GM12872 (cell line): Measurements from ENCODE around the gene METTL1.

ENCODE experiments used
- TF ChIP-seq, protein P1 (sequence below): IDR thresholded peaks from 3 replicates; pipeline ENCODE4 v1.5.1; 2011; ENCODE audit warnings: low read depth, mild to moderate bottlenecking, low read length, moderate library complexity; ENCODE audit not compliant: insufficient read depth

METTL1 gene

GRCh38 chr12:57754411-57755193 is 17.3 kb downstream of the METTL1 start, which contains the start of gene MARCHF9:
Gene MARCHF9 (plus strand): TSS chr12:57755103. CDS start chr12:57755529, 426 bp downstream.
- TF ChIP-seq, protein P1, sequence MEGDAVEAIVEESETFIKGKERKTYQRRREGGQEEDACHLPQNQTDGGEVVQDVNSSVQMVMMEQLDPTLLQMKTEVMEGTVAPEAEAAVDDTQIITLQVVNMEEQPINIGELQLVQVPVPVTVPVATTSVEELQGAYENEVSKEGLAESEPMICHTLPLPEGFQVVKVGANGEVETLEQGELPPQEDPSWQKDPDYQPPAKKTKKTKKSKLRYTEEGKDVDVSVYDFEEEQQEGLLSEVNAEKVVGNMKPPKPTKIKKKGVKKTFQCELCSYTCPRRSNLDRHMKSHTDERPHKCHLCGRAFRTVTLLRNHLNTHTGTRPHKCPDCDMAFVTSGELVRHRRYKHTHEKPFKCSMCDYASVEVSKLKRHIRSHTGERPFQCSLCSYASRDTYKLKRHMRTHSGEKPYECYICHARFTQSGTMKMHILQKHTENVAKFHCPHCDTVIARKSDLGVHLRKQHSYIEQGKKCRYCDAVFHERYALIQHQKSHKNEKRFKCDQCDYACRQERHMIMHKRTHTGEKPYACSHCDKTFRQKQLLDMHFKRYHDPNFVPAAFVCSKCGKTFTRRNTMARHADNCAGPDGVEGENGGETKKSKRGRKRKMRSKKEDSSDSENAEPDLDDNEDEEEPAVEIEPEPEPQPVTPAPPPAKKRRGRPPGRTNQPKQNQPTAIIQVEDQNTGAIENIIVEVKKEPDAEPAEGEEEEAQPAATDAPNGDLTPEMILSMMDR: no peak

GRCh38 chr12:57753756-57754337 is 18.1 kb downstream of the METTL1 start:
- TF ChIP-seq, protein P1: no peak

DNA sequence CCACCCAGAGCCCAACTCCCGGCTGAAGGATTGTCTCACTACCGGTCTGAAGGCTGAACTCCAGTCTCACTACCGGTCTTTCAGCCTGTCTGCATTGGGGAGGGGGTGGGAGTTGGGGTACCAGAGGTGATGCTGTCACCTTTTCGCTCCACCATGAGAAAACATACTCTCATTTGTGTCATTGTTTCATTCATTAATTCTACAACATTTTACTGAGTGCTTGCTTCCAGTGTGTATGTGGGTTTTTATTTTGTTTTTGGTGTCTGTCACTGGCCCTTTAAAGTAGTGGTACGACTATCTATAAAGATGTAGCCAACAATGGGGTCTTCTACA is 19.3 kb downstream of the METTL1 start:
- TF ChIP-seq, protein P1: no peak

- TF ChIP-seq, protein P1: no peak
These were observed 19.9 kb downstream of the METTL1 start, which contains the start of gene CDK4 for GRCh38 chr12:57751788-57752667. Gene CDK4 (minus strand): TSS chr12:57752310. CDS start chr12:57751717, 593 bp downstream.

GRCh38 chr12:57751432-57751787 is 20.5 kb downstream of the METTL1 start:
- TF ChIP-seq, protein P1: no peak

DNA sequence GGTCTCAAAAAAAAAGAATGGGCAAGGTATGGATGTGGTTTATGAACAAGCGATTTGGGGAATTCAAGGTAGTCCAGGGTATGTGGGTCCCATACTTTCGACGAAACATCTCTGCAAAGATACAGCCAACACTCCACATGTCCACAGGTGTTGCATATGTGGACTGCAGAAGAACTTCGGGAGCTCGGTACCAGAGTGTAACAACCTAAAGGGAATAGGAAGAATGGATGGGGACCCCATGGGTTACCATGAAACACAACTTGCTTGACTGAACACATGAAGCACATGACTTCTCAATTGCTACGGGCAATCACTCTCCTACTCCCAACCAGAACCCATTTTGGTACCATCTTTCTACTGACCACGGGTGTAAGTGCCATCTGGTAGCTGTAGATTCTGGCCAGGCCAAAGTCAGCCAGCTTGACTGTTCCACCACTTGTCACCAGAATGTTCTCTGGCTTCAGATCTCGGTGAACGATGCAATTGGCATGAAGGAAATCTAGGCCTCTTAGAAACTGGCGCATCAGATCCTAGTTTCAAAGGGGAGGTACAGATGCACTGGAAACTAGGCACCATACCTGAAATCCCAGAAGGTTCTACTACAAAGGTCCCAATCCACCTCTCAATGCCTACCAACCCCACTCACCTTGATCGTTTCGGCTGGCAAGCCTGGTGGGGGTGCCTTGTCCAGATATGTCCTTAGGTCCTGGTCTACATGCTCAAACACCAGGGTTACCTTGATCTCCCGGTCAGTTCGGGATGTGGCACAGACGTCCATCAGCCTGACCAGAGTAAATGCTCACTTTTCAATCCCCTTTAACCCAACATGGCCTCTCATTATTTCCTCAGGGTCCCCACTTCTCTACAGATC is 21.1 kb downstream of the METTL1 start:
- TF ChIP-seq, protein P1: no peak

DNA sequence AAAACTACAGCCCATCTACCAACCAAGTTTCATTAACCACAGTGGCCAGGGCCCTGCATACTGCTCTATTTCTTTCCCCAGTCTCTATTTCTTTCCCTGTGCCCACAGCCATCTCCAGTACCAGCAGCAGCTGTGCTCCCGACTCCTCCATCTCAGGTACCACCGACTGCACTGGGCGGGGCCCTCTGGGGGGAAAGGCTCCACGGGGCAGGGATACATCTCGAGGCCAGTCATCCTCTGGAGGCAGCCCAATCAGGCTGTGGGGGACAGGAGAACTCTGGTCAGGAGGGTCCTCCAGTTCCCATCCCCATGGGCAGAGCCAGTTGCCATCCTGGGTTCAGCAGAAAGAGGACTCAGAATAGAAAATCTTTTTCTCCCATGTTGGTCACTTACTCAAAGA is 22.8 kb downstream of the METTL1 start:
- TF ChIP-seq, protein P1: no peak
